Measurements from ENCODE around the gene WNT2.
"Not testable (repeated sequence)": the region's sequence is repeated elsewhere in the genome, so short reads cannot be mapped to it uniquely, and the experiment has no call there.

The WNT2 gene

DNA sequence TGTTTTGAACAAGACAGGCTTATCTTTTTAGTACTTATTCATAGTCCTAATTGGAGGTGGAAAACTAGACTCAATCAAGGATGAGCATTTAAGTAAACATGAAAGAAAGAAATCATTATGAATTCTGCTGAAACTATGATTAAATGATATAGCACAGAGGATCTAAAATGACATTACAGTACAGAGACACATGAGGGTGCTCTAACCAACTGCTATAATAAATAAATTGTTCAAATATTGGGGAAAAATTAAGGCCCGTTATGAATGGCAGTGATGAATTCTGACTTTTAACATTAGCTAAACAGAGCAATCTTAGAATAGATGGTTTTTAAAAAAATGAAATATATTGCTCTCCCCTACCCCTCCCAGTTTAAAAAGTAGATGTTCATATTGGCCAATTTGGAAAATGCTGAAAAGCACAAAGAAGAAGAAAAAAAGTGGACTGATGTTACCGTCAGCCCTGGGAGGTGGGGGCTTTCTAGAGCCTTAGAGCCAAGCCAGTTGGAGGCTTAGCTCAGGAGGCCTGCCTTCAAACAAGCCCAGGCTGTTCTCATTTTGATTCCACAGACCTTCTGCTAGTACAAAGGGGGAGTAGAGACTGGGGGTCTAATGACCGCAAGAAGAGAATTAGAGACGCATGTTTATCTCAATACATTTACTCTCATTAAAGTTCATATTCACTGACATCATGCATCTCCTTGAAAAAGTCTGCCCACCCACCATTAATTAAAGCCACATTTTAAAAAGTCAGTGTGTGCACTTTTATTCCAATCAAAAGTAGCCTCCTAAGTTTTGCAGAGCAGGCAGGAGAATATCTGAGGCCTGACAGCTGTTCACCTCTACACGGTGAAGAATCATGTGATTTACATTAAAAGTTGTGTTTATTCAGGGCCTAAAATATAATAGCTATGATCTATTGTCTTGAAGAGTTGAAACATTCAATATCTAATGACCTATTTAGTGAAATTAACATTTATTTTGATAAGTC is 10.0 kb downstream of the WNT2 start:
- Histone ChIP-seq H3K27me3 (ENCODE audit: control insufficient read depth in 5 of 5, insufficient read depth in 4 of 5, low read length in 5 of 5) (no peaks in the 10 kb centered on the region), H3K36me3 (ENCODE audit: control insufficient read depth in 5 of 5, insufficient read depth in 5 of 5, low read length in 5 of 5) (no peaks in the 10 kb centered on the region), H3K27ac (ENCODE audit: low read depth, low read length) (no peak overlapping the region), H3K4me3 (ENCODE audit: low read depth in 1 of 5, low read length in 5 of 5) (no peak overlapping the region), H3K9ac (ENCODE audit: low read length in 5 of 5) (no peak overlapping the region), H3K4me1 (ENCODE audit: control insufficient read depth in 5 of 5, insufficient read depth in 5 of 5, low read length in 5 of 5) (peaks cover 0 to 15% (median 6%) of the 10 kb centered on the region in 5 donors), H3K9me3 (ENCODE audit: control insufficient read depth in 5 of 5, low read length in 5 of 5) (no peaks in the 10 kb centered on the region)

DNA sequence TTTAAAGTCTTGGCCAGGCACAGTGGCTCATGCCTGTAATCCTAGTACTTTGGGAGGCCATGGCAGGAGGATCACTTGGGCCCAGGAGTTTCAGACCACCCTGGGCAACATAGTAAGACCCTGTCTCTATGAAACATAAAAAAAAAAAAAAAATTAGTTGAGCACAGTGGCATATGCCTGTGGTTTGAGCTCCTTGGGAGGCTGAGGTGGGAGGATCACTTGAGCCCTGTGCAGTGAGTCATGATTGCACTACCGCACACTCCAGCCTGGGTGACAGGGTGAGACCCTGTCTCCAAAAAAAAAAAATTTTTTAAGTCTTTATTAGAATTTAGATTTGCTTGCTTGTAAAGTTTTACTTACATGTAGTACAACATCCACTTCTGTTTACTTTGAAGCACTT is 14.0 kb downstream of the WNT2 start:
- Histone ChIP-seq H3K27me3 (ENCODE audit: control insufficient read depth in 5 of 5, insufficient read depth in 4 of 5, low read length in 5 of 5) (no peaks in the 10 kb centered on the region), H3K9ac (ENCODE audit: low read length in 5 of 5) (no peak overlapping the region), H3K27ac (ENCODE audit: low read depth, low read length) (no peak overlapping the region), H3K9me3 (ENCODE audit: control insufficient read depth in 5 of 5, low read length in 5 of 5) (no peaks in the 10 kb centered on the region), H3K36me3 (ENCODE audit: control insufficient read depth in 5 of 5, insufficient read depth in 5 of 5, low read length in 5 of 5) (no peaks in the 10 kb centered on the region), H3K4me1 (ENCODE audit: control insufficient read depth in 5 of 5, insufficient read depth in 5 of 5, low read length in 5 of 5) (peaks cover 0 to 12% (median 6%) of the 10 kb centered on the region in 5 donors), H3K4me3 (ENCODE audit: low read depth in 1 of 5, low read length in 5 of 5) (no peak overlapping the region)

DNA sequence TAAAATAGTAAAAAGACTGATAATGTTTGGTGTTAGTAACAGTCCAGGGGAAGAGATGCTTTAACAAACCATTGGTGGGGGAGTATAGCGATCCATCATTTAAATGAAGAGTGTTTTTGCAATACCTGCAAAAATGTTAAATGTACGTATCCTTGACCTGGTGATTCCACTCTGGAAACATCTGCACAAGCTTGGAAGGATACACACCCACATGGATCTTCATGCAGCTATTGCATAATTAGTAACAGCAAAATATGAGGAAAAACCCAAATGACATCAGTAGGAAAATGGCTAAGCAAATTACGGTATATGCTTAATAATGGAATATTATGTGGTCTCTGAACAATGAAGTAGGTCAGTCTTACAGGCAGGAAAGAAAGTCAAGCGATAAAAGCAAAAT is 20.5 kb downstream of the WNT2 start:
- Histone ChIP-seq H3K9ac (ENCODE audit: low read length in 5 of 5) (no peak overlapping the region), H3K9me3 (ENCODE audit: control insufficient read depth in 5 of 5, low read length in 5 of 5) (no peaks in the 10 kb centered on the region), H3K4me1 (ENCODE audit: control insufficient read depth in 5 of 5, insufficient read depth in 5 of 5, low read length in 5 of 5) (no peaks in the 10 kb centered on the region), H3K4me3 (ENCODE audit: low read depth in 1 of 5, low read length in 5 of 5) (no peak overlapping the region), H3K27ac (ENCODE audit: low read depth, low read length) (no peak overlapping the region), H3K36me3 (ENCODE audit: control insufficient read depth in 5 of 5, insufficient read depth in 5 of 5, low read length in 5 of 5) (no peaks in the 10 kb centered on the region), H3K27me3 (ENCODE audit: control insufficient read depth in 5 of 5, insufficient read depth in 4 of 5, low read length in 5 of 5) (no peaks in the 10 kb centered on the region)

DNA sequence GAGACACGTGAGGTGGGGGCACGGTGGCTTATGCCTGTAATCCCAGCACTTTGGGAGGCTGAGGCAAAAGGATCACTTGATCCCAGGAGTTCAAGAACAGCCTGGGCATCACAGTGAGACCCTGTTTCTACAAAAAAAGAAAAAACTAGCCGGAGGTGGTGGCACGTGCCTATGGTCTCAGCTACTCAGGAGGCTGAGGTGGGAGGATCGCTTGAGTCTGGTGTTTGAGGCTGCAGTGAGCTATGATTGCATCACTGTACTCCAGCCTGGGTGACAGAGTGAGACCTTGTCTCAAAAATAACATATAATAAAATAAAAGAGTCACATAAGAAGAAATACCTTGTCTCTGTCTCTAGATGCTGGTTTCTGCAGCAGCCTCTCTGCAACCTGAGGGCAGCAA is 22.4 kb downstream of the WNT2 start:
- H3K36me3 ChIP-seq (ENCODE audit: control insufficient read depth in 5 of 5, insufficient read depth in 5 of 5, low read length in 5 of 5); H3K27me3 ChIP-seq (ENCODE audit: control insufficient read depth in 5 of 5, insufficient read depth in 4 of 5, low read length in 5 of 5); H3K4me1 ChIP-seq (ENCODE audit: control insufficient read depth in 5 of 5, insufficient read depth in 5 of 5, low read length in 5 of 5); H3K4me3 ChIP-seq (ENCODE audit: low read depth in 1 of 5, low read length in 5 of 5); H3K9me3 ChIP-seq (ENCODE audit: control insufficient read depth in 5 of 5, low read length in 5 of 5); H3K9ac ChIP-seq (ENCODE audit: low read length in 5 of 5); H3K27ac ChIP-seq (ENCODE audit: low read depth, low read length): not testable (repeated sequence)

DNA sequence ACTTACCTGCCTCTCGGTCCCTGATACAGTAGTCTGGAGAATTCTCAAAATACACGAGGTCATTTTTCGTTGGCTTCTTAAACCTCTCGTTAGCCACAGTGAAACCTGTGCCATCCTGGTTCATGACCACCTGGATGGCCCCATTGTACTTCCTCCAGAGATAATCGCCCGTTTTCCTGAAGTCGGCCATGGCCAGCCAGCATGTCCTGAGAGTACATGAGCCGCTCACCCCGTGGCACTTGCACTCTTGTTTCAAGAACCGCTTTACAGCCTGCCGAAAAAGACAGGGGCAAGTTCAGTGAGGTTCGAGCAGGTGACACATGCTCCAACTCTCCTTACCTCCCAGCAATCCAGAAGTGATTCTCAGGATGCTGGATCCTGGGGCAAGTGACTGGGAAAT is 25.3 kb downstream of the WNT2 start:
- no peaks in the 10 kb centered on the region for H3K27me3 ChIP-seq (ENCODE audit: control insufficient read depth in 5 of 5, insufficient read depth in 4 of 5, low read length in 5 of 5)
- no peak overlapping the region for H3K9ac ChIP-seq (ENCODE audit: low read length in 5 of 5)
- no peaks in the 10 kb centered on the region for H3K9me3 ChIP-seq (ENCODE audit: control insufficient read depth in 5 of 5, low read length in 5 of 5)
- H3K27ac ChIP-seq (ENCODE audit: low read depth, low read length): no peak overlapping the region
- no peak overlapping the region for H3K4me3 ChIP-seq (ENCODE audit: low read depth in 1 of 5, low read length in 5 of 5)
- no peaks in the 10 kb centered on the region for H3K4me1 ChIP-seq (ENCODE audit: control insufficient read depth in 5 of 5, insufficient read depth in 5 of 5, low read length in 5 of 5)
- no peaks in the 10 kb centered on the region for H3K36me3 ChIP-seq (ENCODE audit: control insufficient read depth in 5 of 5, insufficient read depth in 5 of 5, low read length in 5 of 5)

DNA sequence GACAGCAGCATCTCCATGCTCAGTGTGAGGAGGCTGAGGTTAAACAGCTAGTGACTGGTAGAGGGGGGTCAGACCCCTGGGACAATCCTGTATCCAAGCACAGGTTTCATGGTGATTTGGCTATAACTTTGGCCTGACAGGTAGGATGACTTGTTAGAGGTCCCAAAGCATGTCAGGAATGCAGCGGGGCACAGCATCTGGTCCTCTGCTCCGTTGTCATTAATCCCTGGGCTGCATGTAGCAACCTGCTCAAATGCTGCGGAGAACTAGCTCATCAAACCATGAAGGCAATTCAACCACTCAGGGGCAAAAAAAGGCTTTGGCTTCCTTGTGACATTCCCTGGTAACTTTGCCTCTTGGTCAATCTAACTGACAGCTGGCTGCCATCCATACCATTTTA is 26.8 kb downstream of the WNT2 start:
- H3K4me1 ChIP-seq (ENCODE audit: control insufficient read depth in 5 of 5, insufficient read depth in 5 of 5, low read length in 5 of 5): no peaks in the 10 kb centered on the region
- no peak overlapping the region for H3K4me3 ChIP-seq (ENCODE audit: low read depth in 1 of 5, low read length in 5 of 5)
- no peaks in the 10 kb centered on the region for H3K36me3 ChIP-seq (ENCODE audit: control insufficient read depth in 5 of 5, insufficient read depth in 5 of 5, low read length in 5 of 5)
- no peaks in the 10 kb centered on the region for H3K27me3 ChIP-seq (ENCODE audit: control insufficient read depth in 5 of 5, insufficient read depth in 4 of 5, low read length in 5 of 5)
- H3K9me3 ChIP-seq (ENCODE audit: control insufficient read depth in 5 of 5, low read length in 5 of 5): no peaks in the 10 kb centered on the region
- no peak overlapping the region for H3K27ac ChIP-seq (ENCODE audit: low read depth, low read length)
- H3K9ac ChIP-seq (ENCODE audit: low read length in 5 of 5): no peak overlapping the region

DNA sequence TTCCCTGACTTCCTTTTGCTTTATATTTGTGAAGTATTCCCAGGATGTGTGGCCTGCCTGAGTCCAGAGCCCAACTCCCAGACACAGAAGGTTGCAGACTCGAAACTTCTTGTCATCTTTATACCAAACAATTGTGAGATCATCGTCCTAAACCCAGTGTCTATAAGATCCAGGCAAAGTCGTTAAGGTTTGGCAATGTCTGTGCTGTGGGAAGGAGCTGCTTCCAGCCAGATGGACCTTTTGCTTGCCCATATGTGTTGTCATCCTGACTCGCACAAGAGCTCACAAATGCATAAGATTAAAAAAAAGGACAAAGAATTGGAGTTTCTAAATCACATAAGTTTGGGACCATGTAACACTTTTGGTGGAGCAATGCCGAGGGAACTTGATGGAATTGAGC is 37.0 kb downstream of the WNT2 start:
- H3K9me3 ChIP-seq (ENCODE audit: control insufficient read depth in 5 of 5, low read length in 5 of 5): no peaks in the 10 kb centered on the region
- H3K27ac ChIP-seq (ENCODE audit: low read depth, low read length): no peak overlapping the region
- H3K4me3 ChIP-seq (ENCODE audit: low read depth in 1 of 5, low read length in 5 of 5): no peak overlapping the region
- H3K27me3 ChIP-seq (ENCODE audit: control insufficient read depth in 5 of 5, insufficient read depth in 4 of 5, low read length in 5 of 5): no peaks in the 10 kb centered on the region
- no peak overlapping the region for H3K9ac ChIP-seq (ENCODE audit: low read length in 5 of 5)
- H3K36me3 ChIP-seq (ENCODE audit: control insufficient read depth in 5 of 5, insufficient read depth in 5 of 5, low read length in 5 of 5): no peaks in the 10 kb centered on the region
- H3K4me1 ChIP-seq (ENCODE audit: control insufficient read depth in 5 of 5, insufficient read depth in 5 of 5, low read length in 5 of 5): peaks cover 0 to 6% (median 0%) of the 10 kb centered on the region in 5 donors

DNA sequence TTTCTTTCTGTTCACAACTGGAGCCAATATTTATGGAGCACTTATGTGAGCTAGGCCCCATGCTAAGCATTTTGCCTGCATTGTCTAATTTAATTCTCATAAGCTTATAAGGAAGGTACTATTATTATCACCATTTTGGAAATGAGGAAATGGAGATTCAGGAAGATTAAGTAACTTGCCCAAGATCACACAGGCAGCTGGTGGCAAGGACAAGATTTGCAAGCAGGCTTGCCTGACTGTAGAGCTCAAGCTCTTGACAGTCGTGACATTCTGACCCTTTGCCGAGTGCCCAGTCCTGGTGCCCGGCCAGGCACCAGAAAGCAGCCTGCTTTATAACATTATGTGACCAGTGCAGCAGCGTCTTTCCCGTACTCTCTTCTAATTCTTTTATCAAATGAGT is 38.2 kb downstream of the WNT2 start:
- no peak overlapping the region for H3K27ac ChIP-seq (ENCODE audit: low read depth, low read length)

DNA sequence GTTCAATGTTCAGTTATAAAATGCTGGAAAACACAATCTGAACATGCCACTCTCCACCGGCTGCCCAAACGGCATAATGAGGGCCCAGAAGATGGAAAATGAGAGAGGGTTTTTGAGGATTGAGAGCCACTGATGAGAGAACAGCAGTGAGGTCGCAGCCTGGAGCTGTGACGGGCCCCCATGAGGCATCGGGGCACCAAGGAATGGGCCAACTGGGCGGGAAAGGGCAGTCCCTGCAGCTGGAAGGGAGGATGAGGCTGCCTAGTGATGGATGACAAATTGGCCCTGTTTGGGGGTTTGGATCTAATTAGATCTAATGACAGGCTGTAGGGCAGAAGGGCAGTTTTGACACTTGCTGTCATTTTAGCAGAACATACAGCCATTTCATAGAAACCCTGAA is 39.1 kb downstream of the WNT2 start:
- Histone ChIP-seq H3K27ac (ENCODE audit: low read depth, low read length) (no peak overlapping the region), H3K27me3 (ENCODE audit: control insufficient read depth in 5 of 5, insufficient read depth in 4 of 5, low read length in 5 of 5) (no peaks in the 10 kb centered on the region), H3K9me3 (ENCODE audit: control insufficient read depth in 5 of 5, low read length in 5 of 5) (no peaks in the 10 kb centered on the region), H3K4me1 (ENCODE audit: control insufficient read depth in 5 of 5, insufficient read depth in 5 of 5, low read length in 5 of 5) (peaks cover 0 to 6% (median 0%) of the 10 kb centered on the region in 5 donors), H3K9ac (ENCODE audit: low read length in 5 of 5) (no peak overlapping the region), H3K4me3 (ENCODE audit: low read depth in 1 of 5, low read length in 5 of 5) (no peak overlapping the region), H3K36me3 (ENCODE audit: control insufficient read depth in 5 of 5, insufficient read depth in 5 of 5, low read length in 5 of 5) (no peaks in the 10 kb centered on the region)

More for the DNA sequence above, 38.2 kb downstream of the WNT2 start:
- no peak overlapping the region for H3K9ac ChIP-seq (ENCODE audit: low read length in 5 of 5)
- H3K27me3 ChIP-seq (ENCODE audit: control insufficient read depth in 5 of 5, insufficient read depth in 4 of 5, low read length in 5 of 5): no peaks in the 10 kb centered on the region
- H3K4me1 ChIP-seq (ENCODE audit: control insufficient read depth in 5 of 5, insufficient read depth in 5 of 5, low read length in 5 of 5): peaks cover 0 to 6% (median 0%) of the 10 kb centered on the region in 5 donors
- no peak overlapping the region for H3K4me3 ChIP-seq (ENCODE audit: low read depth in 1 of 5, low read length in 5 of 5)
- H3K36me3 ChIP-seq (ENCODE audit: control insufficient read depth in 5 of 5, insufficient read depth in 5 of 5, low read length in 5 of 5): no peaks in the 10 kb centered on the region
- no peaks in the 10 kb centered on the region for H3K9me3 ChIP-seq (ENCODE audit: control insufficient read depth in 5 of 5, low read length in 5 of 5)

DNA sequence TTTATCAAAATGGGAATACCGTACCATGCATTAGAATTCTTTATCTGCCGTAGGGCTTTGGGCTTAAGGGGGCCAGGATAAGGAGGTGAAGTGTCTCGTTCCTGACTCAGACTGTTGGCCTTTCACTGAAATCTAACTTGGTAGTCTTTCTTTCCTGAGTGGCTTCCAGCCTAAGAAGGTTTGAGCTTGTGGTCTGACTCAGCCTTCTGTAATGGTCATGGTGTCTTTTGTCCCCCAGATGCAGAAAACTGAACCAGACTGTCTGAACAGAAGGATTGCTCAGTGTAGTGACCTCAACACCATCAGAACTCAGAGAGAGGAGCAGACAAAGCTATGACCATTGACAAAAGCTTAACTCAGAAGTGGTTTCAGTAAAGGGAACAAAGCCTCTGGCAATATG is 39.5 kb downstream of the WNT2 start:
- no peak overlapping the region for H3K27ac ChIP-seq (ENCODE audit: low read depth, low read length)
- no peaks in the 10 kb centered on the region for H3K27me3 ChIP-seq (ENCODE audit: control insufficient read depth in 5 of 5, insufficient read depth in 4 of 5, low read length in 5 of 5)
- peaks cover 0 to 6% (median 0%) of the 10 kb centered on the region in 5 donors for H3K4me1 ChIP-seq (ENCODE audit: control insufficient read depth in 5 of 5, insufficient read depth in 5 of 5, low read length in 5 of 5)

More for the DNA sequence above, 39.5 kb downstream of the WNT2 start:
- H3K36me3 ChIP-seq (ENCODE audit: control insufficient read depth in 5 of 5, insufficient read depth in 5 of 5, low read length in 5 of 5): no peaks in the 10 kb centered on the region
- H3K9ac ChIP-seq (ENCODE audit: low read length in 5 of 5): no peak overlapping the region
- H3K9me3 ChIP-seq (ENCODE audit: control insufficient read depth in 5 of 5, low read length in 5 of 5): no peaks in the 10 kb centered on the region
- no peak overlapping the region for H3K4me3 ChIP-seq (ENCODE audit: low read depth in 1 of 5, low read length in 5 of 5)
